ENCODE data around the gene SPATA20. TPM values are rescaled to one million over a fixed set of nuclear protein-coding genes. Genes with fewer than 3 reads are reported as not detected.

Gene SPATA20
- total and polyA plus RNA-seq, 2 donors (not counting 3 experiments of a cell fraction or from before 2014, with no cell fraction given), result 42.3 to 51.5 TPM

GRCh38 chr17:50517504-50518383 is 29.2 kb upstream of the SPATA20 start:
- no peaks in the 10 kb centered on the region for H3K9me1 ChIP-seq (replicated peaks; ENCODE audit: control insufficient read depth, extremely low read depth, insufficient read depth, low read length)
- no peaks in the 10 kb centered on the region for H3K9me3 ChIP-seq (replicated peaks; ENCODE audit: control insufficient read depth, insufficient read depth, low read length)
- no peaks in the 10 kb centered on the region for H3K79me2 ChIP-seq (ENCODE audit: control insufficient read depth, insufficient read depth, low read length)
- no peaks in the 10 kb centered on the region for H4K20me1 ChIP-seq (replicated peaks; ENCODE audit: control insufficient read depth, extremely low read depth, insufficient read depth, low read length)
- H3K4me3 ChIP-seq (replicated peaks in 1 of 3; ENCODE audit: insufficient read depth in 1 of 3, low read depth in 1 of 3, low read length in 3 of 3), result no peak overlapping the region
- no peaks in the 10 kb centered on the region for H3K36me3 ChIP-seq (ENCODE audit: control insufficient read depth in 2 of 2, extremely low read depth in 1 of 2, insufficient read depth in 2 of 2, low read length in 2 of 2)
- DNase-seq (ENCODE audit: low read depth, low spot score), result no peak
- TF ChIP-seq POLR2AphosphoS5 (IDR thresholded peaks at IDR 0.05; ENCODE audit: insufficient read depth, low read depth, low read length), result no peak
- no peak for TF ChIP-seq CTCF (IDR thresholded peaks at IDR 0.05; ENCODE audit: extremely low read depth in 1 of 2, insufficient read depth in 1 of 2, low read depth in 1 of 2, low read length in 2 of 2)
- TF ChIP-seq JUN (IDR thresholded peaks at IDR 0.05; ENCODE audit: borderline replicate concordance, insufficient read depth, insufficient read length, low read depth), result no peak
- no peak for TF ChIP-seq EZH2 (IDR thresholded peaks at IDR 0.05; ENCODE audit: borderline replicate concordance, low read depth, low read length, severe bottlenecking)
- TF ChIP-seq MAX (IDR thresholded peaks at IDR 0.05; ENCODE audit: insufficient read depth, insufficient read length), result no peak
- no peak for TF ChIP-seq GATA2 (IDR thresholded peaks at IDR 0.05; ENCODE audit: insufficient read depth, insufficient read length, low read depth, low read length)
- TF ChIP-seq MYC (IDR thresholded peaks at IDR 0.05; ENCODE audit: low read depth, low read length), result no peak
- TF ChIP-seq POLR2A (IDR thresholded peaks at IDR 0.05; ENCODE audit: low read depth, low read length), result no peak
- TF ChIP-seq FOS (IDR thresholded peaks at IDR 0.05; ENCODE audit: borderline replicate concordance, insufficient read depth, low read length), result no peak
- no peak overlapping the region for H3K4me2 ChIP-seq (ENCODE audit: insufficient read depth, low read length)
- FAIRE-seq, result no peak
- H3K27ac ChIP-seq (ENCODE audit: insufficient read depth, low read depth, low read length), result no peak overlapping the region
- peaks cover 9% of the 10 kb centered on the region for H3K4me1 ChIP-seq (ENCODE audit: control insufficient read depth, extremely low read depth, insufficient read depth, low read length)
- no TSS peak for BruUV-seq (replicated peaks)
- intact Hi-C loops (cut with micrococcal nuclease), result no loop called here
- dilution Hi-C loops (cut with MboI; ENCODE audit: extremely low pct_ligation_motif_present, low sequenced_read_pairs), result no loop called here
- POLR2A ChIA-PET, result no interaction called here
- H3K27me3 ChIP-seq (ENCODE audit: control insufficient read depth in 2 of 2, insufficient read depth in 2 of 2, low read length in 2 of 2), result no peaks in the 10 kb centered on the region
- H3K9ac ChIP-seq (replicated peaks; ENCODE audit: extremely low read depth, insufficient read depth, low read length), result no peak overlapping the region
- no peak overlapping the region for H2AFZ ChIP-seq (ENCODE audit: low read depth, low read length)
- CTCF ChIA-PET, result no interaction called here

Data from endothelial cell of umbilical vein (primary cell).